Measurements from ENCODE around the gene ADD3.

DNA sequence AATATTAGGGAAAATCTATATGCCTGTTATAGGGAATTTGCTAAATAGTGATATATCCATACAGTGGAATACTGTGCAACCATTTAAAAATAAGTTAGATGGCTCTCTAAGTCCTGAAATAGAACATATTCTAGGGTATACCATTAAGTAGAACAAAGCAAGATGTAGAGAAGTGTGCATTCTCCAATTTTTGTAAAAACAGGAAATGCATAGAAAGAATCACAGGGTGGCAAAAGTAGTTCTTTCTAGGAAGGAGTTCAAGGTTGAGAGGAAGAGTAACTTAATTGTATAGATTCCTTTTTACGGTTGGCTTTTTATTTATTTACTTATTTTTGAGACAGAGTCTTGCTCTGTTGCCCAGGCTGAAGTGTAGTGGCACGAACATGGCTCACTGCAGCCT lies 43.7 kb downstream of the ADD3 start:
- no peak for TF ChIP-seq CTCF (IDR thresholded peaks at IDR 0.05)
- TF ChIP-seq POLR2A (IDR thresholded peaks at IDR 0.05) = no peak

Measured in Peyer's patch (tissue), 4 donors.